ENCODE results near the gene TBC1D22A. TPM values are rescaled to one million over a fixed set of nuclear protein-coding genes. Genes with fewer than 3 reads are reported as not detected.

Gene TBC1D22A
- total RNA-seq, 2 donors from 2014 or later = 11.5 to 15.4 TPM

GRCh38 chr22:46914481-46914880, 152.0 kb downstream of the TBC1D22A start:
- no peaks in the 10 kb centered on the region for H3K9me3 ChIP-seq
- TF ChIP-seq CTCF (IDR thresholded peaks at IDR 0.05) = no peak
- DNase-seq (ENCODE audit: low spot score) = no peak
- no peaks in the 10 kb centered on the region for H3K27me3 ChIP-seq
- no peaks in the 10 kb centered on the region for H3K4me1 ChIP-seq
- H3K36me3 ChIP-seq = peaks cover 34% of the 10 kb centered on the region
- no peak overlapping the region for H3K27ac ChIP-seq
- no peak overlapping the region for H3K4me3 ChIP-seq

GRCh38 chr22:46914916-46915894, 152.8 kb downstream of the TBC1D22A start:
- no peak overlapping the region for H3K27ac ChIP-seq
- peaks cover 34% of the 10 kb centered on the region for H3K36me3 ChIP-seq
- no peak overlapping the region for H3K4me3 ChIP-seq
- no peaks in the 10 kb centered on the region for H3K9me3 ChIP-seq
- no peak for TF ChIP-seq CTCF (IDR thresholded peaks at IDR 0.05)
- H3K4me1 ChIP-seq = no peaks in the 10 kb centered on the region
- DNase-seq (ENCODE audit: low spot score) = peak; percentile 44
- H3K27me3 ChIP-seq = no peaks in the 10 kb centered on the region

- Histone ChIP-seq H3K27ac (no peak overlapping the region), H3K36me3 (peaks cover 34% of the 10 kb centered on the region), H3K27me3 (no peaks in the 10 kb centered on the region), H3K4me1 (no peaks in the 10 kb centered on the region), H3K4me3 (no peak overlapping the region), H3K9me3 (no peaks in the 10 kb centered on the region)
- no peak for TF ChIP-seq CTCF (IDR thresholded peaks at IDR 0.05)
- no peak for DNase-seq (ENCODE audit: low spot score)
Observed at GRCh38 chr22:46915950-46916730, 153.7 kb downstream of the TBC1D22A start.

- Histone ChIP-seq H3K36me3 (peaks cover 34% of the 10 kb centered on the region), H3K4me3 (no peak overlapping the region), H3K27me3 (no peaks in the 10 kb centered on the region), H3K4me1 (no peaks in the 10 kb centered on the region), H3K27ac (no peak overlapping the region), H3K9me3 (peaks cover 0 to 7% of the 10 kb centered on the region in 2 donors)
- no peak for TF ChIP-seq CTCF (IDR thresholded peaks at IDR 0.05)
- DNase-seq (ENCODE audit: low spot score) = peak; percentile 40
Observed at GRCh38 chr22:46916886-46917770, 154.7 kb downstream of the TBC1D22A start.

- H3K9me3 ChIP-seq = peaks cover 0 to 9% of the 10 kb centered on the region in 2 donors
- DNase-seq (ENCODE audit: low spot score) = peak; percentile 36
- TF ChIP-seq CTCF (IDR thresholded peaks at IDR 0.05) = no peak
- peaks cover 28% of the 10 kb centered on the region for H3K36me3 ChIP-seq
- H3K4me3 ChIP-seq = no peak overlapping the region
- H3K4me1 ChIP-seq = no peaks in the 10 kb centered on the region
- H3K27me3 ChIP-seq = no peaks in the 10 kb centered on the region
- H3K27ac ChIP-seq = no peak overlapping the region
Observed at GRCh38 chr22:46917771-46918101, 155.3 kb downstream of the TBC1D22A start.

All from right atrium auricular region (tissue), 2 donors.